GM06990 (cell line): ENCODE results near the gene AFF3.

Experiments used
- DNase-seq: peaks from one replicate; pipeline ENCODE4 v3.0.0-alpha.2; 2011; ENCODE audit not compliant: insufficient read length; ENCODE audit errors: extremely low read depth
- H3K27me3 ChIP-seq: replicated peaks from 2 replicates; pipeline ENCODE4 v1.6.0; 2011; ENCODE audit warnings: low read length; ENCODE audit not compliant: control insufficient read depth, insufficient read depth
- H3K36me3 ChIP-seq: 2 replicates; pipeline ENCODE4 v1.5.1; 2011; ENCODE audit warnings: low read length; ENCODE audit not compliant: control insufficient read depth, insufficient read depth
- H3K4me3 ChIP-seq: replicated peaks from 2 replicates; pipeline ENCODE4 v1.5.1; 2011; ENCODE audit warnings: low read depth, mild to moderate bottlenecking, control low read depth, low read length
- TF ChIP-seq, protein P1 (sequence below): IDR thresholded peaks from 2 replicates; pipeline ENCODE4 v1.5.1; 2011; ENCODE audit warnings: low read length, control low read depth, mild to moderate bottlenecking, inconsistent platforms; ENCODE audit not compliant: insufficient read depth, poor library complexity, severe bottlenecking

AFF3 gene

DNA sequence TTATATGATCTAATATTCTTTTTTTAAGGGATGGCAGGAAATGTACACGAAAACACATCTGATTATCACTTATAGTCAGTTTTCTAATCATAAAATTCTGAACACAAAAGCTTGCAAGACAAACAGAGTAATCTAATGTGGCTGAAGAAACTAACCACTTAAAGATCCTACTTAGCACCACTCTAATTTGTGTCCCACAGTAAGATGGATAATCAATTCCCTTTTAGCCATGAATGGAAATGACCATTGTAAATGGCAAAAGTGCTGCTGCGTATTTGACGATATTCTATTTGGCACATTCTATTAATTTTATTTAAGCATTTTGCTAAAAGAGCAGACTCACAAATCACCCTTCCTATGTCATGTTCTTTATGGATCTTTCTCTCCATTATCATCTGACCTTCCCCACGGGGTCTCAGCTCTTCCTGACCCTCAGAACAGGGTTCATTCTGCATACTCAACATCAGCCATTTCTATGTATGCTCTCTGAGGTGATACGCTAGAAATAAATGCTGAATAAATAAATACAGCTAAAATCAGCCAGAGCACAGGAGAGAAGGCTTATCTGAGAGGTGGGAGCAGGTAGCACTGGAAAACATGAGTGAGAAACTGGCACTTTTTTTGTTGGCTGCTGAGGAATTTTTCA is 295.8 kb downstream of the AFF3 start:
- DNase-seq = no peak
- Histone ChIP-seq H3K36me3 (no peaks in the 10 kb centered on the region), H3K27me3 (no peaks in the 10 kb centered on the region), H3K4me3 (no peak overlapping the region)
- TF ChIP-seq, protein P1, sequence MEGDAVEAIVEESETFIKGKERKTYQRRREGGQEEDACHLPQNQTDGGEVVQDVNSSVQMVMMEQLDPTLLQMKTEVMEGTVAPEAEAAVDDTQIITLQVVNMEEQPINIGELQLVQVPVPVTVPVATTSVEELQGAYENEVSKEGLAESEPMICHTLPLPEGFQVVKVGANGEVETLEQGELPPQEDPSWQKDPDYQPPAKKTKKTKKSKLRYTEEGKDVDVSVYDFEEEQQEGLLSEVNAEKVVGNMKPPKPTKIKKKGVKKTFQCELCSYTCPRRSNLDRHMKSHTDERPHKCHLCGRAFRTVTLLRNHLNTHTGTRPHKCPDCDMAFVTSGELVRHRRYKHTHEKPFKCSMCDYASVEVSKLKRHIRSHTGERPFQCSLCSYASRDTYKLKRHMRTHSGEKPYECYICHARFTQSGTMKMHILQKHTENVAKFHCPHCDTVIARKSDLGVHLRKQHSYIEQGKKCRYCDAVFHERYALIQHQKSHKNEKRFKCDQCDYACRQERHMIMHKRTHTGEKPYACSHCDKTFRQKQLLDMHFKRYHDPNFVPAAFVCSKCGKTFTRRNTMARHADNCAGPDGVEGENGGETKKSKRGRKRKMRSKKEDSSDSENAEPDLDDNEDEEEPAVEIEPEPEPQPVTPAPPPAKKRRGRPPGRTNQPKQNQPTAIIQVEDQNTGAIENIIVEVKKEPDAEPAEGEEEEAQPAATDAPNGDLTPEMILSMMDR = no peak

DNA sequence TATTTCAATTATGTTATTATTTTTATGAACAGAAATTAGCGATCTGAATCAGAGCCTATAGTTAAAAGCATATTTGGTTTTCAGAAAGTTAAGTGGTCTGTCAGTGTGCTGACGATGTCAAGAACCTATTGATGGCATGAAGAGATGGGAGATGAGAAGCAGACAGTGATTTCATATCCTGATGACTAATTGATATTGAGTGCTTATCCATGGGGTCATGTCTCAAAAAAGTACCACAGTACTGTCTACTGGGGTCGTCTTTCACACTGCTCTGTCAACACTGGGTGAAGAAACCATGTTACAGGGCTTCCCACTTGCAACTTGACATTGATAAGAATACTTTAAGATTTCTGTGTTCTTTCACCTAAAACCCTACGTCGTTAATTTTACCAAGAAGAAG is 297.1 kb downstream of the AFF3 start:
- no peak for DNase-seq
- no peaks in the 10 kb centered on the region for H3K36me3 ChIP-seq
- no peaks in the 10 kb centered on the region for H3K27me3 ChIP-seq
- TF ChIP-seq, protein P1 = no peak
- H3K4me3 ChIP-seq = no peak overlapping the region

DNA sequence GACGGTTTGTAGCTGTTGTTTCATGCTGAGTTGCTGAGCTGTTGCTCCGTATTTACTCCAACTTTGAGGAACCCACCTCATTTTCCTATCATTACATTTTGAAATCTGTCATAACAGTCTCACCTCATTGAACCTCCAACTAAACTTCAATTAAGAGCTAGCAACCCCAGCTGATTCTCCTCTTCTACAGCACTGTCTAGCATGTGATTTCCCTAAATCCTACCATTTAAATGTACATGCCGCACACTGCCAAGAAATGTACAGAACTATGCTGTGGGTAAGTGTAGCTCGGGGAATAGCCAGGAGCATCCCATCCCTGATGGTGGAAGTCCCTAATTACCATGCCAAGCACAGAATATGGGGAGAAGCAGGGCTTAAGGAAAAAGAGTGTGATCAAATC is 299.9 kb downstream of the AFF3 start:
- no peak for DNase-seq
- TF ChIP-seq, protein P1 = no peak
- H3K27me3 ChIP-seq = no peaks in the 10 kb centered on the region
- H3K36me3 ChIP-seq = no peaks in the 10 kb centered on the region
- H3K4me3 ChIP-seq = no peak overlapping the region

DNA sequence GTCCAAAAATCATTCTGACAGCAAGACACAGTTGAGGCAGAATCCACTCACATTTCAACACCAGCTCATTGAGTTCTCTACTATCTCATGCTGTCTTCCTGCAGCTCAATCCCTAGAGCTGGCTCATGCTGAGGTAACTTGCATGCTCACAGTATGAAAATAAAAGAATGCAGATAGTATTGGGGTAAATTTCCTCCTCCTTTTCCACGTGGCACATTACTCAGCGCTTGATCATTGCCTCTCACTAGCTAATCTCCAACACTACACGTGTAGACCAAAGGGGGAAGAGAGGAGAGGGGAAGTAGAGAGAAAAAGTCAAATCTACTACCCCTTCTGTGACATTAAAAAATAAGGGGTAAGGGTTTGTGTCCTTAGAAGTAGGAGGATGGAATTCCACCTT is 300.6 kb downstream of the AFF3 start:
- Histone ChIP-seq H3K4me3 (no peak overlapping the region), H3K36me3 (no peaks in the 10 kb centered on the region), H3K27me3 (no peaks in the 10 kb centered on the region)
- TF ChIP-seq, protein P1 = no peak
- no peak for DNase-seq

DNA sequence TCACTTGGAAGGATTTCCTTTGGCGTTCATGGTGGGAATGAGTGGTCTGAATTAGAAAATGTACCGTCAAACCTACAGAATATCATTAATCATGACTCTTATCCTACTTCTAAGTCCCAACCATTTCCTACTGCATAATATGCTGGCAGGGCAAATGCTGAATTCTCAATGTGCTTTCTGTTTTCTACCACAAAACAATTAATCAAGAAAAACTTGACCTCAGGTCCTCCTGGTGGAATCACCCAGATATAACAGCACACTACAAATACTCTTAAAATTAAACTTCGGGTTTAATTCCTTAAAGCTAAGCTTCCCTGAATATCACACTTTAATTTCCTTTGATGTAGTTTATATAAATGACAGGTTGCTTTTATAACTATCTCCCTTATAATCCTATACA is 301.6 kb downstream of the AFF3 start:
- no peaks in the 10 kb centered on the region for H3K36me3 ChIP-seq
- no peak overlapping the region for H3K4me3 ChIP-seq
- DNase-seq = no peak
- TF ChIP-seq, protein P1 = no peak
- H3K27me3 ChIP-seq = no peaks in the 10 kb centered on the region
